ENCODE results near the gene SEMA3D.

The SEMA3D gene

DNA sequence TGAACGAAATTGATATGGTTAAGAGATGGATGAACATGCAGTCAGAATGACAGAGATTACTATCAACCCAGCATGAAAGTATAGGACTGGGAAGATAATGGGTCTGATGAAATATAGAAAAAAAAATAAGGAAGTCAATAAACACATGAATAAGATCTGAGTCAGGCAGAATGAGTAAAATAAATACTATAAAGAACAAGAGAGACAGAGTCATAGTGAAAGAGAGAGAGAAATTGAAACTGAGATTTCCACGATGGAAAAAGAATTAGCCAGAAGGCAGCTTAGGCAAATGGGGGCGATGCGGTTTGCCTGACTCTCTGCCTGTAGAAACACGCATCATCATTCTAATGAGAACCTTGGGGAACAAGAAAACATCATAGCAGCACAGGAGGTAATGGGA, 26.6 kb downstream of the SEMA3D start:
- peaks cover 3% of the 10 kb centered on the region for H3K4me1 Mint-ChIP-seq
- TF ChIP-seq, protein P1, sequence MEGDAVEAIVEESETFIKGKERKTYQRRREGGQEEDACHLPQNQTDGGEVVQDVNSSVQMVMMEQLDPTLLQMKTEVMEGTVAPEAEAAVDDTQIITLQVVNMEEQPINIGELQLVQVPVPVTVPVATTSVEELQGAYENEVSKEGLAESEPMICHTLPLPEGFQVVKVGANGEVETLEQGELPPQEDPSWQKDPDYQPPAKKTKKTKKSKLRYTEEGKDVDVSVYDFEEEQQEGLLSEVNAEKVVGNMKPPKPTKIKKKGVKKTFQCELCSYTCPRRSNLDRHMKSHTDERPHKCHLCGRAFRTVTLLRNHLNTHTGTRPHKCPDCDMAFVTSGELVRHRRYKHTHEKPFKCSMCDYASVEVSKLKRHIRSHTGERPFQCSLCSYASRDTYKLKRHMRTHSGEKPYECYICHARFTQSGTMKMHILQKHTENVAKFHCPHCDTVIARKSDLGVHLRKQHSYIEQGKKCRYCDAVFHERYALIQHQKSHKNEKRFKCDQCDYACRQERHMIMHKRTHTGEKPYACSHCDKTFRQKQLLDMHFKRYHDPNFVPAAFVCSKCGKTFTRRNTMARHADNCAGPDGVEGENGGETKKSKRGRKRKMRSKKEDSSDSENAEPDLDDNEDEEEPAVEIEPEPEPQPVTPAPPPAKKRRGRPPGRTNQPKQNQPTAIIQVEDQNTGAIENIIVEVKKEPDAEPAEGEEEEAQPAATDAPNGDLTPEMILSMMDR (IDR thresholded peaks at IDR 0.05) = no peak
- peaks cover 20% of the 10 kb centered on the region for H3K9me3 Mint-ChIP-seq
- H3K27ac Mint-ChIP-seq = no peak overlapping the region
- H3K4me3 Mint-ChIP-seq = no peak overlapping the region
- H3K27me3 Mint-ChIP-seq (ENCODE audit: low read depth, poor library complexity) = peaks cover 3% of the 10 kb centered on the region
- no peak for DNase-seq
- peaks cover 45% of the 10 kb centered on the region for H3K36me3 Mint-ChIP-seq (ENCODE audit: low read depth)

DNA sequence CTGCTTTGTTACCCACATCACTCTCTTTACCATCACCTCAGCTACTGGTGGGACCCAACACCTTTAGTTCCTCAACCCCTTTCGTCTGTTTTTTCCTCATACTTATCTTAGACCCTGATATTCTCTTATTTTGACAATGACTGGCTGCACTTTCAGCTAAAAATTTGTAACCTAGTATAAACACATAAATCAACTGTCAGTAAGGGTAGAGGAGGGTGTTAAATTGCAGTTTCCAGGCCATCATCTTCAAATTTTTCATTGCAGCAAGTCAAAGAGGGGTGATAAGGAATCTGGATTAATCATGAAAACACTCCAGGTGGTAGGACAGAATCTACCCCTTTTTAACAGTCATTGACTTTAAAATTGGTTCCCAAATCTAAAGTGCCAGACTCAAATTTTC, 27.9 kb downstream of the SEMA3D start:
- Mint-ChIP-seq H3K36me3 (ENCODE audit: low read depth) (peaks cover 47% of the 10 kb centered on the region), H3K27ac (peak overlapping the region; percentile 62), H3K27me3 (ENCODE audit: low read depth, poor library complexity) (peaks cover 3% of the 10 kb centered on the region), H3K4me3 (no peak overlapping the region), H3K9me3 (peaks cover 20% of the 10 kb centered on the region), H3K4me1 (no peaks in the 10 kb centered on the region)
- DNase-seq = no peak
- TF ChIP-seq, protein P1 (IDR thresholded peaks at IDR 0.05) = no peak

DNA sequence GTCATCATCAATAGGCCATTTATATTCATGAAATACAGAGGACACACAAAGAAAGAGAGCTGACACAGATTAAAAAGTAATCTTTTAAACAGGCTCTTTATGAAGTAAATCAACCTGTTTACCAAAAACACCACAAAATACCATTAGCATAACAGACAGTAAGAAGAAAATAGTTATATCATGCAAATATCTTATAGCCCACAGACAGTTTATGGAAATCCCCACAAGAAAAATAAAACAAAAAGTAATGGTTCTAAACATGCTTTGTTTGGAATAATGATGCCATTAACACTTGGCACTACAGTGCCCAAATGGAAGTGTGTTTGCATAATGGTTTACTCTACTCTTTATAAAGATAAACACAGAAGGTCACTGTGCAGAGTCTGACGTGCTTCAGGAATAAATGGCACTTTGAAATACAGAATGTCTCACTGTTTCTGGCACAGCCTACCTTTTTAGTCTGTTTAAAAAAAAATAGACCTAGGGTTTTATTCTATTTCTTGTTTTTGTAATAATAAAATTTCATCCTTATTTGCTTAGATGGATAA, 30.1 kb downstream of the SEMA3D start:
- no peaks in the 10 kb centered on the region for H3K4me1 Mint-ChIP-seq
- peaks cover 20% of the 10 kb centered on the region for H3K9me3 Mint-ChIP-seq
- DNase-seq = no peak
- TF ChIP-seq, protein P1 (IDR thresholded peaks at IDR 0.05) = no peak
- H3K27me3 Mint-ChIP-seq (ENCODE audit: low read depth, poor library complexity) = peaks cover 3% of the 10 kb centered on the region
- H3K27ac Mint-ChIP-seq = no peak overlapping the region
- H3K4me3 Mint-ChIP-seq = no peak overlapping the region
- H3K36me3 Mint-ChIP-seq (ENCODE audit: low read depth) = peaks cover 58% of the 10 kb centered on the region

DNA sequence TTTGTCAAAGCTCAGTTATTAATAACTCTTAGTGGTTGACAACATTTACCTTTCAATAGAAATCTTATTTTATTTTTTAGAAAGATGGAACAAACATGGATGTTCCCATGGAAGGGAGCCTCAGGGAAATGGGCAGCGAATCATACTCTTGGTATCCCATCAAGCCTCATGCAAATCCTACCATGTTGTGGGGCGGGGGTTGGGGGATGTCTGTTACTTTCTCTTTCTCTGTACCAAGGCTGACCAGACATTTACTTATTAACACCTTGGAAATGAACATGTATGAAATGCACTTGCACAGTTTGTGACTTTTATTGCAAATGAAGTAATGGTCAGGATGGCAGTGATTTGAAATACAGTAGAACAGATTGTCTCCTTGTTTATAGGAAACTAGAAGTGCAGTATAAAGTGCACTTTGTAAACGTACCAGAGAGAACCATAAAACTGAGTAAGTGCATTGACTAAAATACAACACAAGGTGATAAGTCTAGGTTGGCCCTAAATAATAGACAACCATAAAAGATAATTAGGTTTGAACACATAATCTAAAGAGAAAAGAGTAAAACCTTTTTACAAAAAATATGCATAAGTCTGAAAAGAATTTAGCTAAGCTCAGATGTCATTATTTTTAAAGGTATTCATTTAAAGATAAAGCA, 32.4 kb downstream of the SEMA3D start:
- TF ChIP-seq, protein P1 (IDR thresholded peaks at IDR 0.05) = no peak
- H3K27me3 Mint-ChIP-seq (ENCODE audit: low read depth, poor library complexity) = peaks cover 3% of the 10 kb centered on the region
- DNase-seq = no peak
- H3K9me3 Mint-ChIP-seq = peaks cover 17% of the 10 kb centered on the region
- H3K4me3 Mint-ChIP-seq = no peak overlapping the region
- peaks cover 39% of the 10 kb centered on the region for H3K36me3 Mint-ChIP-seq (ENCODE audit: low read depth)
- no peaks in the 10 kb centered on the region for H3K4me1 Mint-ChIP-seq
- H3K27ac Mint-ChIP-seq = no peak overlapping the region

DNA sequence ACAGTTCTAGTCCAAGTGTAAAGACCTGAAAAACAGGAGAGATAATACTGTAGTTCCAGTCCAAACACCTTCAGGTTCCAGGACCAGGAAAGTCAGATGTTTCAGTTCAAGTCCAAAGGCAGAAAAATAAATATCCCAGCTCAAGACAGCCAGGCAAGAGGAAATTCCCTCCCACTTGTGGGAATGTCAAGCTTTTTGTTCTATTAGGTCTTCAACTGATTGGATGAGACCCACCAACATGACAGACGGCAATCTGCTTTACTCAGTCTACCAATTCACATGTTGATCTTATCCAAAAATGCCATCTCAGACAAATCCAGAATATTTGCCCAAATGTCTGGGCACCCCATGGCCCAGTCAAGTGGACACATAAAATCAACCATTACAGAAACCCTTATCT, 33.1 kb downstream of the SEMA3D start:
- H3K4me3 Mint-ChIP-seq = no peak overlapping the region

More for the DNA sequence above, 33.1 kb downstream of the SEMA3D start:
- no peak for DNase-seq
- Mint-ChIP-seq H3K27me3 (ENCODE audit: low read depth, poor library complexity) (peaks cover 3% of the 10 kb centered on the region), H3K4me1 (no peaks in the 10 kb centered on the region), H3K9me3 (peaks cover 10% of the 10 kb centered on the region), H3K36me3 (ENCODE audit: low read depth) (peaks cover 32% of the 10 kb centered on the region), H3K27ac (no peak overlapping the region)
- TF ChIP-seq, protein P1 (IDR thresholded peaks at IDR 0.05) = no peak
